WTC11 (cell line): ENCODE data around the gene TECR. TPM values are rescaled to one million over a fixed set of nuclear protein-coding genes. Genes with fewer than 3 reads are reported as not detected.
A peak's percentile ranks its signal among the peaks of the same experiment; 100 is the strongest.

Experiments
- ATAC-seq: fragments of 200-7000 bp; cut with Tn5 transposase; 2 replicates; pipeline ENCODE4 v1.10.0; 2021; ENCODE audit warnings: mild to moderate bottlenecking, moderate library complexity
- CTCF ChIA-PET: fragments of 300-600 bp; sonication (Branson Sonifier 250); formaldehyde crosslinking; loops from one replicate; lab custom pipeline; 2021; ENCODE audit warnings: antibody characterized with exemption; lab: Charles Lee
- POLR2A ChIA-PET: fragments of 350-600 bp; sonication (Branson Sonifier 250); formaldehyde crosslinking; loops from one replicate; lab custom pipeline; 2021; ENCODE audit warnings: antibody characterized with exemption; lab: Charles Lee
- DNase-seq: peaks from one replicate; pipeline ENCODE4 v3.0.0; 2021; ENCODE audit warnings: low spot score
- H3K27ac Mint-ChIP-seq: 2 replicates; pipeline ENCODE4 v1.8.0; 2021; ENCODE audit warnings: mixed read lengths
- H3K27me3 Mint-ChIP-seq: 2 replicates; pipeline ENCODE4 v1.8.0; 2021; ENCODE audit warnings: low read depth, mild to moderate bottlenecking, moderate library complexity, mixed read lengths
- H3K36me3 Mint-ChIP-seq: 2 replicates; pipeline ENCODE4 v1.8.0; 2021; ENCODE audit warnings: mixed read lengths
- H3K4me1 Mint-ChIP-seq: 2 replicates; pipeline ENCODE4 v1.8.0; 2022; ENCODE audit warnings: mixed read lengths
- H3K4me3 Mint-ChIP-seq: 2 replicates; pipeline ENCODE4 v1.8.0; 2021; ENCODE audit warnings: mild to moderate bottlenecking, moderate library complexity, mixed read lengths
- H3K9me3 Mint-ChIP-seq: 2 replicates; pipeline ENCODE4 v1.8.0; 2021; ENCODE audit warnings: mixed read lengths
- ATF6 ChIP-seq: sonication (generic); formaldehyde crosslinking; IDR thresholded peaks from 2 replicates; pipeline ENCODE4 v1.8.1; 2023; ENCODE audit warnings: mild to moderate bottlenecking, missing genetic modification reagents
- EMX1 ChIP-seq: fragments of 250-450 bp; sonication (Bioruptor Pico); IDR thresholded peaks from 2 replicates; pipeline ENCODE4 v1.8.0; 2021; ENCODE audit warnings: mild to moderate bottlenecking
- GTF2I ChIP-seq: fragments of 250-450 bp; sonication (Bioruptor Pico); conservative IDR thresholded peaks from 2 replicates; pipeline ENCODE4 v1.4.0; 2021; ENCODE audit warnings: mild to moderate bottlenecking
- KAT7 ChIP-seq: sonication (generic); formaldehyde crosslinking; IDR thresholded peaks from 2 replicates; pipeline ENCODE4 v1.8.1; 2023; ENCODE audit warnings: missing genetic modification reagents, mild to moderate bottlenecking, borderline replicate concordance
- MYBL2 ChIP-seq: sonication (generic); formaldehyde crosslinking; IDR thresholded peaks from 2 replicates; pipeline ENCODE4 v1.8.1; 2023; ENCODE audit warnings: mild to moderate bottlenecking, moderate library complexity, missing genetic modification reagents
- OVOL2 ChIP-seq: fragments of 250-450 bp; sonication (Bioruptor Pico); IDR thresholded peaks from 2 replicates; pipeline ENCODE4 v1.9.0; 2021; ENCODE audit warnings: mild to moderate bottlenecking, borderline replicate concordance
- PRRX2 ChIP-seq: fragments of 250-450 bp; sonication (Bioruptor Pico); IDR thresholded peaks from 2 replicates; pipeline ENCODE4 v1.8.0; 2021; ENCODE audit warnings: mild to moderate bottlenecking
- SMAD3 ChIP-seq: sonication (generic); formaldehyde crosslinking; IDR thresholded peaks from 2 replicates; pipeline ENCODE4 v1.8.0; 2022; ENCODE audit warnings: missing genetic modification reagents, mild to moderate bottlenecking, borderline replicate concordance
- SMAD4 ChIP-seq: sonication (generic); formaldehyde crosslinking; IDR thresholded peaks from 2 replicates; pipeline ENCODE4 v1.8.0; 2022; ENCODE audit warnings: mild to moderate bottlenecking, missing genetic modification reagents
- SOX15 ChIP-seq: fragments of 250-450 bp; sonication (Bioruptor Pico); IDR thresholded peaks from 2 replicates; pipeline ENCODE4 v1.9.0; 2021; ENCODE audit warnings: mild to moderate bottlenecking
- ZNF416 ChIP-seq: fragments of 250-450 bp; sonication (Bioruptor Pico); IDR thresholded peaks from 2 replicates; pipeline ENCODE4 v1.9.0; 2021; ENCODE audit warnings: mild to moderate bottlenecking, inconsistent platforms
- ZNF423 ChIP-seq: fragments of 250-450 bp; sonication (Bioruptor Pico); IDR thresholded peaks from 2 replicates; pipeline ENCODE4 v2.1.2; 2022; ENCODE audit warnings: mild to moderate bottlenecking, moderate library complexity
- total RNA-seq: library from RNA; stranded (reverse); gene quantifications from 3 replicates; pipeline ENCODE4 v1.2.3, GENCODE V29; 2021
- TF ChIP-seq, protein P1 (sequence below): sonication (generic); formaldehyde crosslinking; IDR thresholded peaks from 2 replicates; pipeline ENCODE4 v1.8.1; 2022; ENCODE audit warnings: mild to moderate bottlenecking, missing genetic modification reagents, moderate library complexity, borderline replicate concordance
- TF ChIP-seq, protein P2 (sequence below): sonication (generic); formaldehyde crosslinking; IDR thresholded peaks from 2 replicates; pipeline ENCODE4 v1.8.1; 2023; ENCODE audit warnings: mild to moderate bottlenecking, missing genetic modification reagents
- TF ChIP-seq, protein P3 (sequence below): sonication (generic); formaldehyde crosslinking; IDR thresholded peaks from 2 replicates; pipeline ENCODE4 v1.8.0; 2023; ENCODE audit warnings: mild to moderate bottlenecking, missing genetic modification reagents

The TECR gene
- total RNA-seq, 1 experiment from 2014 or later = 161 TPM

GRCh38 chr19:14561847-14562351, 32.5 kb downstream of the TECR start:
- POLR2A ChIA-PET = interaction anchor here (0.5 kb wide), 1 partner anchor 958 kb away, joined by 3 read pairs; no protein-coding TSS in a partner anchor
- Mint-ChIP-seq H3K27me3 (no peaks in the 10 kb centered on the region), H3K36me3 (peaks cover 2% of the 10 kb centered on the region; the same call in 1 of the 2 replicates), H3K27ac (peak overlapping the region; percentile 84), H3K4me3 (no peak overlapping the region), H3K4me1 (peaks cover 38% of the 10 kb centered on the region), H3K9me3 (no peaks in the 10 kb centered on the region)
- no peak for DNase-seq
- TF ChIP-seq, protein P1, sequence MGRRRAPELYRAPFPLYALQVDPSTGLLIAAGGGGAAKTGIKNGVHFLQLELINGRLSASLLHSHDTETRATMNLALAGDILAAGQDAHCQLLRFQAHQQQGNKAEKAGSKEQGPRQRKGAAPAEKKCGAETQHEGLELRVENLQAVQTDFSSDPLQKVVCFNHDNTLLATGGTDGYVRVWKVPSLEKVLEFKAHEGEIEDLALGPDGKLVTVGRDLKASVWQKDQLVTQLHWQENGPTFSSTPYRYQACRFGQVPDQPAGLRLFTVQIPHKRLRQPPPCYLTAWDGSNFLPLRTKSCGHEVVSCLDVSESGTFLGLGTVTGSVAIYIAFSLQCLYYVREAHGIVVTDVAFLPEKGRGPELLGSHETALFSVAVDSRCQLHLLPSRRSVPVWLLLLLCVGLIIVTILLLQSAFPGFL (CRISPR knock-in tag) = no peak
- CTCF ChIA-PET = interaction anchor here (0.5 to 2.3 kb wide), 5 partner anchors 8 to 127 kb away, joined by 3 to 10 read pairs (median 5); partner anchors contain the start of gene NDUFB7
- ATAC-seq = no peak

- CTCF ChIA-PET = interaction anchor here (1.2 to 2.3 kb wide), 4 partner anchors 9 to 123 kb away, joined by 3 to 10 read pairs (median 7); partner anchors contain the start of gene NDUFB7
Measured at GRCh38 chr19:14562660-14563589, 33.5 kb downstream of the TECR start.

More at GRCh38 chr19:14562660-14563589, 33.5 kb downstream of the TECR start:
- DNase-seq (peak; percentile 53), ATAC-seq (0 out of 2 replicates have a peak, but pooled peaks have one; percentile 2)
- Mint-ChIP-seq H3K4me1 (peaks cover 38% of the 10 kb centered on the region), H3K27me3 (no peaks in the 10 kb centered on the region), H3K27ac (no peak overlapping the region; the same call in 1 of the 2 replicates), H3K36me3 (peaks cover 2% of the 10 kb centered on the region; the same call in 1 of the 2 replicates), H3K4me3 (0 out of 2 replicates have a peak overlapping the region, but pooled peaks have one; percentile 16), H3K9me3 (no peaks in the 10 kb centered on the region)
- TF ChIP-seq ZNF416 (CRISPR knock-in tag) (no peak), SMAD3 (CRISPR knock-in tag) (no peak), GTF2I (CRISPR knock-in tag) (no peak), OVOL2 (CRISPR knock-in tag) (no peak), KAT7 (CRISPR knock-in tag) (no peak), ZNF423 (0 out of 2 replicates have a peak, but pooled peaks have one; percentile 39), SMAD4 (CRISPR knock-in tag) (no peak), MYBL2 (no peak), EMX1 (CRISPR knock-in tag) (no peak), PRRX2 (CRISPR knock-in tag) (no peak), ATF6 (CRISPR knock-in tag) (no peak), SOX15 (CRISPR knock-in tag) (no peak)
- TF ChIP-seq, protein P2, sequence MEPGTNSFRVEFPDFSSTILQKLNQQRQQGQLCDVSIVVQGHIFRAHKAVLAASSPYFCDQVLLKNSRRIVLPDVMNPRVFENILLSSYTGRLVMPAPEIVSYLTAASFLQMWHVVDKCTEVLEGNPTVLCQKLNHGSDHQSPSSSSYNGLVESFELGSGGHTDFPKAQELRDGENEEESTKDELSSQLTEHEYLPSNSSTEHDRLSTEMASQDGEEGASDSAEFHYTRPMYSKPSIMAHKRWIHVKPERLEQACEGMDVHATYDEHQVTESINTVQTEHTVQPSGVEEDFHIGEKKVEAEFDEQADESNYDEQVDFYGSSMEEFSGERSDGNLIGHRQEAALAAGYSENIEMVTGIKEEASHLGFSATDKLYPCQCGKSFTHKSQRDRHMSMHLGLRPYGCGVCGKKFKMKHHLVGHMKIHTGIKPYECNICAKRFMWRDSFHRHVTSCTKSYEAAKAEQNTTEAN (CRISPR knock-in tag) = no peak
- TF ChIP-seq, protein P3, sequence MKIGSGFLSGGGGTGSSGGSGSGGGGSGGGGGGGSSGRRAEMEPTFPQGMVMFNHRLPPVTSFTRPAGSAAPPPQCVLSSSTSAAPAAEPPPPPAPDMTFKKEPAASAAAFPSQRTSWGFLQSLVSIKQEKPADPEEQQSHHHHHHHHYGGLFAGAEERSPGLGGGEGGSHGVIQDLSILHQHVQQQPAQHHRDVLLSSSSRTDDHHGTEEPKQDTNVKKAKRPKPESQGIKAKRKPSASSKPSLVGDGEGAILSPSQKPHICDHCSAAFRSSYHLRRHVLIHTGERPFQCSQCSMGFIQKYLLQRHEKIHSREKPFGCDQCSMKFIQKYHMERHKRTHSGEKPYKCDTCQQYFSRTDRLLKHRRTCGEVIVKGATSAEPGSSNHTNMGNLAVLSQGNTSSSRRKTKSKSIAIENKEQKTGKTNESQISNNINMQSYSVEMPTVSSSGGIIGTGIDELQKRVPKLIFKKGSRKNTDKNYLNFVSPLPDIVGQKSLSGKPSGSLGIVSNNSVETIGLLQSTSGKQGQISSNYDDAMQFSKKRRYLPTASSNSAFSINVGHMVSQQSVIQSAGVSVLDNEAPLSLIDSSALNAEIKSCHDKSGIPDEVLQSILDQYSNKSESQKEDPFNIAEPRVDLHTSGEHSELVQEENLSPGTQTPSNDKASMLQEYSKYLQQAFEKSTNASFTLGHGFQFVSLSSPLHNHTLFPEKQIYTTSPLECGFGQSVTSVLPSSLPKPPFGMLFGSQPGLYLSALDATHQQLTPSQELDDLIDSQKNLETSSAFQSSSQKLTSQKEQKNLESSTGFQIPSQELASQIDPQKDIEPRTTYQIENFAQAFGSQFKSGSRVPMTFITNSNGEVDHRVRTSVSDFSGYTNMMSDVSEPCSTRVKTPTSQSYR (CRISPR knock-in tag) = peak; percentile 26; the same call in 1 of the 2 replicates
- POLR2A ChIA-PET = interaction anchor here (0.9 kb wide), 1 partner anchor 9 kb away, joined by 4 read pairs; the partner anchor contains the start of gene NDUFB7
